ENCODE data around the gene ERF. TPM values are rescaled to one million over a fixed set of nuclear protein-coding genes. Genes with fewer than 3 reads are reported as not detected.

Gene ERF
- total RNA-seq, 2 experiments from 2014 or later: 26.7 to 33.5 TPM

- intact Hi-C loops (cut with micrococcal nuclease; ENCODE audit: unreplicated experiment): no loop called here
- TF ChIP-seq CTCF (conservative IDR thresholded peaks at IDR 0.05; ENCODE audit: low read length) (peak; percentile 41; the same call in 1 of the 2 replicates), EZH2phosphoT487 (IDR thresholded peaks at IDR 0.05; ENCODE audit: borderline replicate concordance, low read depth, low read length) (no peak)
- ChIA-PET POLR2A (interaction anchor here (0.6 to 2.8 kb wide), 3 partner anchors 14 to 101 kb away, joined by 3 to 7 read pairs (median 4); partner anchors contain the start of gene GSK3A), CTCF (ENCODE audit: unreplicated experiment) (no interaction called here)
- peak within 1 kb of the TSS; percentile 82 for H3K4me3 ChIP-seq (ENCODE audit: low read depth, low read length, poor library complexity, severe bottlenecking)
- H3K79me2 ChIP-seq (ENCODE audit: insufficient read depth, low read depth, low read length): peaks cover 51% of the 10 kb centered on the region
- peaks cover 28% of the 10 kb centered on the region for H3K36me3 ChIP-seq (ENCODE audit: insufficient read depth, low read length)
- BruUV-seq (replicated peaks): TSS peak; percentile 88
- H2AFZ ChIP-seq (ENCODE audit: low read length): peak within 1 kb of the TSS; percentile 44
- no peaks in the 10 kb centered on the region for H3K9me3 ChIP-seq (ENCODE audit: low read length)
- peak within 1 kb of the TSS; percentile 93 for H3K4me2 ChIP-seq (ENCODE audit: low read length)
- DNase-seq (ENCODE audit: low spot score): peak; percentile 99
- no peaks in the 10 kb centered on the region for H3K9me2 ChIP-seq (ENCODE audit: insufficient read depth, low read length)
- peaks cover 10% of the 10 kb centered on the region; the same call in 1 of the 2 replicates for H4K20me1 ChIP-seq (ENCODE audit: insufficient read depth, low read length)
- H3K27ac ChIP-seq (ENCODE audit: low read depth, low read length, poor library complexity, severe bottlenecking): peak within 1 kb of the TSS; percentile 65
- peaks cover 42% of the 10 kb centered on the region for H3K4me1 ChIP-seq (ENCODE audit: insufficient read depth, low read length, poor library complexity, severe bottlenecking)
Observed at GRCh38 chr19:42219812-42220750, 34.8 kb downstream of the ERF start, which contains the start of gene ZNF526. Gene ZNF526 (plus strand): TSS chr19:42220312. CDS start chr19:42224404, 4,092 bp downstream.

- CTCF ChIA-PET (ENCODE audit: unreplicated experiment): no interaction called here
Observed at GRCh38 chr19:42217520-42218437, 37.1 kb downstream of the ERF start, which contains the start of gene DEDD2. Gene DEDD2 (minus strand): TSS chr19:42217677. CDS start chr19:42217007, 670 bp downstream.

More at GRCh38 chr19:42217520-42218437, 37.1 kb downstream of the ERF start, which contains the start of gene DEDD2:
- Histone ChIP-seq H3K4me1 (ENCODE audit: insufficient read depth, low read length, poor library complexity, severe bottlenecking) (peaks cover 42% of the 10 kb centered on the region), H3K36me3 (ENCODE audit: insufficient read depth, low read length) (peaks cover 36% of the 10 kb centered on the region), H3K4me3 (ENCODE audit: low read depth, low read length, poor library complexity, severe bottlenecking) (peak within 1 kb of the TSS; percentile 85), H2AFZ (ENCODE audit: low read length) (peak within 1 kb of the TSS; percentile 53; the same call in 1 of the 2 replicates), H3K79me2 (ENCODE audit: insufficient read depth, low read depth, low read length) (peaks cover 60% of the 10 kb centered on the region), H3K27ac (ENCODE audit: low read depth, low read length, poor library complexity, severe bottlenecking) (peak within 1 kb of the TSS; percentile 68), H3K9me3 (ENCODE audit: low read length) (no peaks in the 10 kb centered on the region), H3K4me2 (ENCODE audit: low read length) (peak within 1 kb of the TSS; percentile 91), H3K9me2 (ENCODE audit: insufficient read depth, low read length) (no peaks in the 10 kb centered on the region), H4K20me1 (ENCODE audit: insufficient read depth, low read length) (peaks cover 10% of the 10 kb centered on the region; the same call in 1 of the 2 replicates)
- intact Hi-C loops (cut with micrococcal nuclease; ENCODE audit: unreplicated experiment): no loop called here
- no TSS peak for BruUV-seq (replicated peaks)
- DNase-seq (ENCODE audit: low spot score): peak; percentile 98
- POLR2A ChIA-PET: interaction anchor here (0.5 kb wide), 1 partner anchor 17 kb away, joined by 3 read pairs; no protein-coding TSS in a partner anchor
- TF ChIP-seq EZH2phosphoT487 (IDR thresholded peaks at IDR 0.05; ENCODE audit: borderline replicate concordance, low read depth, low read length) (no peak), CTCF (conservative IDR thresholded peaks at IDR 0.05; ENCODE audit: low read length) (no peak; the same call in 1 of the 2 replicates)
